ENCODE measurements around the gene NCSTN.
"Not testable (repeated sequence)": the region's sequence is repeated elsewhere in the genome, so short reads cannot be mapped to it uniquely, and the experiment has no call there.

NCSTN gene

GRCh38 chr1:160373696-160374095, 30.5 kb downstream of the NCSTN start:
- DNase-seq = peak; percentile 44

GRCh38 chr1:160374306-160375110, 31.3 kb downstream of the NCSTN start:
- peak; percentile 25 for DNase-seq

GRCh38 chr1:160375788-160376524, 32.8 kb downstream of the NCSTN start:
- DNase-seq = peak; percentile 71

GRCh38 chr1:160376525-160377131, 33.4 kb downstream of the NCSTN start:
- DNase-seq = peak; percentile 90

GRCh38 chr1:160377585-160378206, 34.5 kb downstream of the NCSTN start:
- no peak for DNase-seq

- DNase-seq = not testable (repeated sequence)
Observed at GRCh38 chr1:160384812-160385211, 41.6 kb downstream of the NCSTN start.

- DNase-seq = not testable (repeated sequence)
Observed at GRCh38 chr1:160388406-160388805, 45.2 kb downstream of the NCSTN start.

GRCh38 chr1:160394673-160395072, 51.5 kb downstream of the NCSTN start:
- no peak for DNase-seq

GRCh38 chr1:160397651-160398050, 54.5 kb downstream of the NCSTN start:
- DNase-seq = no peak

GRCh38 chr1:160398823-160399222, 55.6 kb downstream of the NCSTN start:
- no peak for DNase-seq

GRCh38 chr1:160399544-160400222, 56.5 kb downstream of the NCSTN start:
- no peak for DNase-seq

GRCh38 chr1:160400223-160400645, 57.1 kb downstream of the NCSTN start, which contains the start of gene VANGL2:
TSS of gene VANGL2 (plus strand) at chr1:160400564. CDS start at chr1:160415838, 15,274 bp downstream.
- peak; percentile 81 for DNase-seq

GRCh38 chr1:160400646-160401486, 57.7 kb downstream of the NCSTN start:
- DNase-seq = peak; percentile 45

GRCh38 chr1:160401487-160401805, 58.3 kb downstream of the NCSTN start:
- no peak for DNase-seq

- DNase-seq = no peak
Observed at GRCh38 chr1:160402001-160402795, 59.0 kb downstream of the NCSTN start.

GRCh38 chr1:160403244-160403643, 60.1 kb downstream of the NCSTN start:
- no peak for DNase-seq

GRCh38 chr1:160404094-160404493, 60.9 kb downstream of the NCSTN start:
- no peak for DNase-seq

- DNase-seq = no peak
Observed at GRCh38 chr1:160405331-160405877, 62.2 kb downstream of the NCSTN start.

GRCh38 chr1:160406131-160406968, 63.2 kb downstream of the NCSTN start:
- no peak for DNase-seq

All from hematopoietic multipotent progenitor cell treated with erythropoietin and hydrocortisone succinate and interleukin-3 and kit ligand, for 4 days (in vitro differentiated cells).